Cortex of kidney (tissue), 1 donor: ENCODE data around the gene DPYD.
"Not testable (repeated sequence)": the region's sequence is repeated elsewhere in the genome, so short reads cannot be mapped to it uniquely, and the experiment has no call there.

ENCODE experiments used
- DNase-seq: peaks from one replicate; lab custom pipeline; 2025; lab: John Stamatoyannopoulos, UW

Gene DPYD

DNA sequence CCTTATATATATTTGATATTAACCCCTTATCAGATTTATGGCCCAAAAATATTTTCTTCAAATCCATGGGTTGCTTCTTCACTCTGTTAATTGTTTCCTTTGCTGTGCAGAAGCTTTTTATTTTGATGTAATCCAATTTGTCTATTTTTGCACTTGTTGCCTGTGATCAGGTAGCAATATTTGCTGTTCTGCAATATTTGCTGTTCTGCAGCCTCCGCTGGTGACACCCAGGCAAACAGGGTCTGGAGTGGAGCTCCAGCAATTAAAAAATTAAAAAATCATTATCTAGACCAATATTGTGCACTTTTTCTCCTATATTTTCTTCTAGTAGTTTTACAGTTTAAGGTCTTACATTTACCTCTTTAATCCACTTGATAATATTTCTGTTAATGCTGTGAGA, 564.5 kb downstream of the DPYD start:
- no peak for DNase-seq

DNA sequence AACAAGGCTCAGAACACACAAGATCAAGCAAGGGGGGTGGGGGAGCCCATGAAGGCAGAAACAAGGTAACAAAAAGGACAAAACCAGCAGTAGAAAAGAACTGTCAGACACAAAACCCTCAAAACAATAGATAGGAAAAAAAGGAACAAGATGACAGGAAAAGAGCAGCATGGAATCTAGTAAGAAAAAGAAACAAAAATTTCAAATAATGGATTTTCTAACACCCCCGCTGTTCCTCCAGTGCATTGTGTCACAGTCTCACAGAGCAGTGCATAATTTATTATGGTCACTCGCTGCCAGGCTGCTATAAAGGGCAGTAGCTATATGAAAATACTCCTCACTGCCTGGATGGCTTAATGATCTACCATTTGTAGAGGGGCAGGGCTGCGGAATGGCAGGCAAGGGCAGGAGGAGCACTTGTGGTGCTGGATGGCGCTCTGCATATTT, 567.9 kb downstream of the DPYD start:
- DNase-seq: no peak

DNA sequence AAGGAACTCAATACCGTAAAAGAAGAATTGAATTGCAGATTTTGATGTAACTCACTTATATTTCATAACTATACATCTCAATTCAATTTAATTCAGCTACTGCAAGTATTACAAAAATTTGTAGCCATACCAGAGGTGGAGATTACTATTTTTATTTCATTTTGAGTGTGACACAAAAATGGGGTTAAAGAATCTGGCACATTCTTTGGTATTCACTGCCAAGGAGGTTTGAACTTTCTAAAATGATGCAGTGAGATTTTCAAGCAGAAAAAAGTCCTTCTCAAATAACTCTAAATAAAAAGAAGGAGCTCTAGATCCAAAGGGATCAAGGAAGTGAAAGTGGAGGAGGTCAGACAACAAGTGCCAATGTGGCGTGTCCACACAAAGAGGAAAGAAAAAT, 569.0 kb downstream of the DPYD start:
- DNase-seq: no peak

DNA sequence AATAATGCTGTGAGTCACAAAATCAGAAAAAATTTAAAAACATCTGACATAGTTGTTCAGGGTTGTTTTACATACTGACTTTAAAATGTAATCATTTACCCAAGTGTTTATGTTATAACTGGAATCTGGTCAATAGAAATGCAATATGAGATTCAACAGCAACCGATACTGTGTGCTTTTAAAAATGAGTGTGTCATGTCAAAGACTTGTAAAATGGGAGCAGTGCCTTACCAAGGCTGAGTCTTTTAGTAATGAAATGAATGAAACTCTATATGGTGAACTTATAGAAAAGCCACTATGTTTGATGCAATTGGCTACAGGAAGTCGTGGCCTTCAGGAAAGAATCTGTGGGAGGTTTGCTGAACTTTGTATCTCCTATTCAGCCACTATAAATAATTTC, 570.2 kb downstream of the DPYD start:
- no peak for DNase-seq

DNA sequence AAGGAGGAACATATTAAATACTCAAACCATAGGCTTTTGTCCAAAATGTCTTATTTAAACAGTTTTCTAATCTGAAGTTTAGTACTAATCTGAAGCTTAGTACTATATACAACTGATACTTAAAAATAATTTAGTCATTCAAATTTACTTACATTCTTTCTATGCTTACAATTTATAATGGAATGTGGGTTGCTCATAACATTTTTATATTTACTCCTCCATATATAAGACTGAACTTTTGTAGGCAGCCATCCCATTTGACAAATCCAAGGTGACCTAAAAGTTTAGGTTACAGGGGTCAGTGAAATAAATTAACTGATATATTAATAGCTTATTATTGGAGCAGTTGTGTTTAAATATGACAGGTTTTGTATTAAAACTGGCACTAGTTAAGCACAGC, 570.6 kb downstream of the DPYD start:
- DNase-seq: no peak

DNA sequence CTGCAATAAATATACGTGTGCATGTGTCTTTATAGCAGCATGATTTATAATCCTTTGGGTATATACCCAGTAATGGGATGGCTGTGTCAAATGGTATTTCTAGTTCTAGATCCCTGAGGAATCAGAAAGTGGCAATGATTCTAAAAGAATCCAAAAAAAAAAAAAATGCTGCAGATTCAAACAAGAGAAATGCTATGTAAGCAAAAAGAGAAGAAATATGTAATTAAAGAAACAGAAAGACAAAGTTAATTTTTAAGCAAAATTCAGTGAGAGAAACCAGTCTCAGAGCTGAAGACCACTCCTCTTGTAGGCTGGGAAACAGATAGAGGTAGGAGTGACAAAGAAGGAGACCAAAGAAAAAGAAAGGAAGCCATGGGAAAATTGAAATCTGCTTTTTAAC, 571.0 kb downstream of the DPYD start:
- not testable (repeated sequence) for DNase-seq

DNA sequence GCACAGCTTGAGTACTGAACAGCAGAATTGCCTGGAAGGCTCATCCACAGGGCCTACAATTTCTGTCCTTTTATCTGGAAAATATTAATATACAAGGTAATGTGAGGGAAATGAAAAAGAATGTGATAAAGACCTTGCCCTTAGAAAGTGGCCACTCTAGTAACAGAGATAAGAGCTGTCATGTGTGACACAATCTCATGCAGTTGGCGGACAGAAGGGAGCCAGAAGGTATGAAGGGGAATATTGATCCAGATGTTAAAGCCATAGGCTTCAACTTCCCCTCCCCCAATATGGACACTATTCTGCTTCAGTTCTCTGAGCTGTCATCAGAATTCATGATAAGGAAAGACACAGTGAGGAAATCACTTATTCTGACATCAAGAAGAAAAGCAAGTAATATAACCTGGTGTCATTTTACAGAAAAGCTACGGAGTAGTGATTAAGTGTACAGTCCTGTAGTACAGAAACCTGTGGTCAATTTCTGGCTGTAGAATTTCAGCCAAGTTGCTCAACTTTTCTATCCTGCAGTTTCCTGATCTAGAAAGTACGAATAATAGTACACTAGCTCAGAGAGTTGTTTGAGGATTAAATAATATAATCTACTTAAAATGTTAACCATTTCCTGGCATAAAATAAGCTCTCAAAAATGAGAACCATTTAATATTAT, 572.1 kb downstream of the DPYD start:
- DNase-seq: no peak

DNA sequence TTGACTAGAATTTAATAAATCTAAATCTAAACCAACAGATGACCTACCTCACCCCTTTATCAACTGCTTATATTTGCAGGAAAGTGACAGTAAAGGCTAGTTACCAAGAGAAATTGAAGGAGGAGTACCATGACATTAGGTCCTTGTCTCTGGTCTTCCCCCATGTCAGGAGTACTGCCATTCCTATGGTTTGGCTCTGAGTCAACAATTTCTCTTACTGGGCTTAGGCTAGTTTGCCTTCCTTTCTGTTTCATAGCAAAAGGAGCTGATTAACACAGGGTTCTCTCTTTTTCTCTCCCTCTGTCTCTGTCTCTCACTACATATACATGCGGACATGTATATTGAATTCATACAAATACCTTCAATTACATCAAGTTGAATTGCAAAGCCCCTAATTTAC, 579.9 kb downstream of the DPYD start:
- no peak for DNase-seq

DNA sequence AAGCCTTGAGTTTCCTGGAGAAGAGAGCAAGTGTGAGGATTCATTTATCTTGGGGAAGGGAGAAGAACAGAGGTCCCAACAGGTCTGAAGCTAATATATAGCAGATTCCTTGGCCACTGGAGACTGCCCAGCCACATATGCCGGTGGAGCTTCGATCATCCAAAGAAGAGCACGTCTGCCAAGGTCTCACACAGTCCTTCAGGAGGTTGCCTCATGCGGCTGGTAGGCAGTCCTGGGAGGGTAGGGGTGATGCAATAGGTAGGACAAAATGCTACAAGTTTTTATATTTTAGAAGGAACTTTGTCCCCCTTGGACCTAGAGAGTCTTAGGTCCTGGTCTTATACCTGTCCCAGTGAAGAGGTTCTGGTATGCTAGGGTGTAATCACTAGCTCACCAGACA, 582.5 kb downstream of the DPYD start:
- no peak for DNase-seq

DNA sequence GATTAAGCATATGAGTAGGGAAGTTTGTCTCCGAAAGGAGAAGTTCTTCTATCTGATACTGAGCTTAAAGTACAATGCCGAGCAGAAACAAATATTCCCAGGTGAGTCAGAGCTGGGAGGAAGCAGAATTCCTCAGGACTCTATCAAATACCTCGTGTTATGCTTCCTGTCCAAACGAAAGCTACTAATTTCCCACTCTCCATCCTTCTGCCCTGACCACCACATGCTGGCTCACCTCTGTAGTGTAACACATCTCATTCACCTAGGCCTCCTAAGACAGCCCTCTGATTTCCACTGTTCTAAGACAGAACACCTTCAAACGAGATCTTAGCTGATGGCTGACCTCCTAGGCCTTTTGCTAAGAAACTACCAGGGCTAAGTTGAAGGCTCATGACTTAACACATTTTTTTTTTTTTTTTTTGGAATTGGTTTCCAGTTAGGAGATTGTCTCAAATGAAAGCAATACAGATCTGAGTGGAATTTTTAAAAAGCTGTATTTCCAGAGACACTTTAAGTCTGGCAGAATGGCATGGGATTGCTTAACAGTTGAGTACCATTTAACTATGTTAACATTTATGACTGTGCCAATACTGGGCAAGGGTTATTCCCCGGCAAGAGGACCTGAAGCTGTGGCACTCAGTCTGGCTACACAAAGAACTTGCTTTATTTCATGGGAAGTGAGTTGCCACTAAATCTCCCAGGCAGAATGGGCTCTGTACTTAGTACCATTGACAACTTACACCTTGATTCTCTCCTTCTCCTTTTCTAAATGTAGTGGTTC, 583.4 kb downstream of the DPYD start:
- no peak for DNase-seq

DNA sequence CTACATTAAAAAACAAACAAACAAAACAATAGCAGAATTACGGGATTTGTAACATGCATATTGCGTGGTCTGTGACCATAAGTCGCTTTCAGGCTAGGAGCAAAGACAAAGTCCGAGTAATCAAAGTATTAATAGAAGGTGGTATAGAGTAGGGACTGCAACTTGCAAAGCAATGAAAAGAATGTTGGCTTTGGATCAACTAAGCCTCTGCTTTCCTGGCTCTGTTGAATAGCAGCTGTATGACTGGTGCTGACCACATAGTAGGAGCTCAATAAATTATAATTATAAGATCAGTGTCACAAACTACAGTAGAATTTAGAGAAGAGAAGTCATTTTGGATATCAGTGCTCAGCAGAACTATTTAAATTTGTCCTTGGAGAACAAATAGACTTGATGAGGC, 586.4 kb downstream of the DPYD start:
- DNase-seq: no peak

DNA sequence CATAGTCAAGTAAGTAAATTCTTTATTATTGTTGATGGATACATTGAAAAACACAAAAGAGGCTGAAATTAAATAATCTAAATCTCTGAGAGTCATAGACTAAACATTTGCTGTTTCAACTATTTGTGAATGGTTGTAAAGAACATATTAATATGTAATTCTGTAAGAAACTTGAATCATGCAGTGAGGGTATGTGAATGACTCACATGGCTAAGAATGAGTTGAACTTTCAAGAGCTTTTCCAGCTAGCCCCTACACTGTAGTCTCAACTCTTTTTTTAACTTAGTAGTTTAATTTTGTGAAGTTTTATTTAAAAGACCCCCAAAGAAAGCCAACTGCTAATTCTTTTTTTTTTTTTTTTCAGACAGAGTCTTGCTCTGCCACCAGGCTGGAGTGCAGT, 588.1 kb downstream of the DPYD start:
- DNase-seq: no peak

DNA sequence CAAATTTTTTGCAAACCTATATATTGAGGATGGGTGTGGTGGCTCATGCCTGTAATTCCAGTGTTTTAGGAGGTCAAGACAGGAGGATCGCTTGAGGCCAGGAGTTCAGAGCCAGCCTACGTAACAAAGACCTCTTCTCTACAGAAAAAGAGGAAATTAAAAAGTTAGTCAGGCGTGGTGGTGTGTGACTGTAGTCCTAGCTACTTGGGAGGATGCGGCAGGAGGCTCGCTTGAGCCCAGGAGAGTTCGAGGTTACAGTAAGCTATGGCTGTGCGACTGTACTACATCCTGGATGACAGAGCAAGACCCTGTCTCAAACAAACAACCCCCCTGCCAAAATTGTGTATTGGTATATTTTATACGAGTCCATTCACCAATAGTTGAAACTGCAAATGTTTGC, 589.7 kb downstream of the DPYD start:
- no peak for DNase-seq

DNA sequence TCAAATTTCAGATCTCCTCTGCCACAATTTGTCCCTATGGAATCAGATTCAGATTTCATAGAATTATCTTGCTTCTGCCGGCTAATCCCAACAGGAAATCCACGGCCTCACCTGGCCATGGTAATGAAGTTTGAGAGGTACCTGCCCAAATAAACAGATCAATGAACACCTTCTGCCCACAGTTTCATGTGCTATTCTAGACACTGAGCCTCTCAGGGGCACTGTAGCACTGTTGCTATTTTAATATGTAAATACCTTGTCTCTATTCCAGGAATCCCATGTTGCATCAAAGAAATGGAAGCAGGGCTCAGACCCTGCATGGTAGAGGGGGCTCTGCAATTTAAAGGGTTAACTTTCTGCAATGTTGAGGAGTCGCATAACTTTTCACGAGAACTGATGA, 606.1 kb downstream of the DPYD start:
- DNase-seq: no peak

DNA sequence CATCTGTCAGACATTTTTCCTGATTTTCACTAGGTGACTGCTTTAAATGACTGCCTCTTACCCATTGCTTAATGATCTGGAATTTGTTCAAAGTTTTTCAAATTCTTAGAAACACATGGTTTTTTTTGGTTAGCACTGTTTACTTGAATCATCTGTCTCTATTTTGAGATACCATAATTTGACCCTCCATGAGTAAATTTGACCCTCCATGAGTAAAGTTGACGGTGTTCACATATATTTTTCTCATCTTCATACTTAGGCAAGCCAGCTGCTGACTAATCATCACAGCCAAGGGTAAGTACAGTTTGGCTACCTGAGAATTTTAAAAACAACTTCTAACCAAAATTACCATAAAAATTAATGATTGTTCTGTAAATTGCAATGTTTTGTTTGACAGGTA, 612.7 kb downstream of the DPYD start:
- DNase-seq: no peak

DNA sequence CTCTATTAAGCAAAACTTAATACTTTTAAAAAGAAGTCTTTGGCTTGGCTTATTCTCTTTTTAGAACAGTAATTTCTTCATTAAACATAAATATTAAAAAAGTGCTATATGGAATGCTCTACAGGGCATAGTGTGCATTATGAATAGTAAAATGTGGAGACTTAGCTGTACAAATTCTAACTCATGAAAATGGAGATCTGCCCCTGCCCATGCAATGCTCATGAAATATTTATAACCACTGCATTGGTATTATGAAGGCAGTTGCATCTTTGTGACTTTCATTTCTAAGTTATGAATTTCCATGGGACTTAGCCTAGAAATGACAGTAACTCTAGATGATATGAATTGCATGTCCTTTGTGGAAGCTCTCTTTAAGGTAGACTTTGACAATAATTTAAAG, 613.3 kb downstream of the DPYD start:
- no peak for DNase-seq

DNA sequence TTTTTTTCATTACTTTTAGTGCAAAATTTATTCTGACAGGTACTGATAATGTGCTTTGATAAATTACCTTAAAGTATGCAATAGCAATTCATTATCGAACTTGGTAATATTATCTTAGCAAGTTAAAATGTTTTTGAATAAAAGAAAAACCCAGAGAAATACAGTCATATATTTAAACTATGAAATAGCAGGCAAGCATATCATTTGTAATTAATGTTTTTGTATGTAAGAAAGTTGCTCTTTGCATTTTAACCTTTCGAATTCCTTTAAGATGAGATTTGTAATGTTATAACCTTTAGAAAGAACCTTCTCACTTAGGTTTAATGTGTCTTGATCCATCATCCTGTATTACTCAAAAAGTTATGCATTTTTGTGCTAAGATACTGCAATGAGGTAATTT, 613.7 kb downstream of the DPYD start:
- no peak for DNase-seq

DNA sequence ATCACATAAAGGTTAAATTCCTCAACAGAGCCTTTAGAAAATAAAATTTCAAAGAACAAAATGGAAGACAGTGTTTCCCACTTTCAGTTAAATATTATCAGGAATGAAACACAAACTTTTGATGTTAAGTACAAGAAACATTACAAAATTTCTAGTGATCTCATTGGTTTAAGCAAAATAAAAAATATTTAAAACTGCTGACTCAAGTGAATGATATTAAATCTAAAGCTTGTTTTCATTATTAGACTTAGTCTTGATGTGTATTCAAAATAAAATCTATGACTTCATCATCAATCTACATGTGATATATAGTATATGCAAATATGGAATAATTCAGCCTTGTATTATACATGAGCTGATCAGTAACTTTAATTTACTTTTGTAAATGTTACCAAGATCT, 614.3 kb downstream of the DPYD start:
- no peak for DNase-seq

DNA sequence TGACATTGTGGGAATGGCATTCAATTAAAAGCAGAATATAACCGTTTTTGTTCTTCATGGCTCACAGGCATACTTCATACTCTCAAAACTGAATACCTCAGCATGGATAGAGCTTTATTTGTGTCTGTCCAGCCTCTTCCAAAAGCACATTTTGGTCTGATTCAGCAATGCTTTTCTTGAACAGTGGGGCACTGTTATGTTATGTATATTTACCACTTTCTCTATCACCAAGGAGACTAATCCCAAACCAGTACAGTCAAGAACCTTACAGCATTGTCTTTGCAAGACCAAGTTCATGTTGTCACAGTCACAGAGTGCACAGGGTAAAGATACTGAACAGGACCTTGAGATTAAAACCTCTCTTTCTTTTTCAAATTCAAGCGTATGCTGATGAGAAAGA, 616.5 kb downstream of the DPYD start:
- no peak for DNase-seq

DNA sequence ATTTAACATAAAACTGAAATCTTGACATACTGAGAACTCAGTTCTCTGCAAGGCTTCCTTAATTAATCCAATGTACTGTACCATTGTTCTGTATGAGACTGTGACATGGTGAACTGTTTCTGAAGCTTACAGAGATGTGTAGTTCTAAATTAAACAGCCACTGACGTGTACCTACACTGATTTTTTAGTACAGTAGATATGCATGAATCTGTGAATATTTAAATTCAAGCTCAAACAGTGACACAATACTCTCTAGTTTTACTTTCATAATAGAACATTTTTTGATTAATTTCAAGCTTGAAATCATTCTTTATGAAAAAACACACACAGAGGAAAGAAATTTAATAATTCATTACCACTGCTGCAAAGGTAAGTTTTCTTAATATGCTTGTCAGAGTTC, 621.9 kb downstream of the DPYD start:
- no peak for DNase-seq

DNA sequence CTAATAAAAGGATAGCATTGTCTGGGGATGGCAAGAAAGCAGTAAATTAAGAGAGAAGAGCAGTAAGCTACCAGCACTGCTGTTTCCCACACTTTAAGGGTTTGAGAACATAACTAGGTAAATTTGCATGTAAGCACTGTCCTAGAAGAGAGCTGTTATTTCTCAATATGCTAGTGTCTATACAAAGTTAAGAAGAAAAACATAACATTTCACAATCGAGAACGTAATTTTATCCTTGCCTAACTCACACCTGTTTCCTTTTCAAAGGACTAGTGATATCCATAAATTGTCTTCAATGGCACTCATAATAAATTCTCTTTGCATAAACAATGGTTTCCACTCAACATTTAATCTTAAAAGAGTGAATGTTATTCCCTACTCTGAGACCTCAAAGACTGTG, 623.2 kb downstream of the DPYD start:
- DNase-seq: no peak

DNA sequence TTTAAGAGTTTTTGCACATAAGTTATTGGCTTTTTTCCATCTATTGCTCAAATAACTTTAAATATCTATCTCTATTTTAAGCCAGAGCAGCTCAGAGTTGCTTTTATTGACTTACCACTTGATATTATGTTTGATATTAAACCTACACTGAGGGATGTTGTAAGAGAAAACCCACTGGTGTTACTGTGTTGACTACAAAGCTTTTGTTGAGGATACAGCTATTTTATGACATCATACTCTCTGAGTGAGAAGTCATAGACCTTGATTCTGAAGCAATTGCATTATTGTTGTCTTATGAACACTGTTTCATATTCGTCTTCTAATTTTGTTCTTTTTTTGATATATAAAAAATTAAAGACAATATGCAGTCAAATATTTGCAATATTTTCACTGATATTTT, 638.9 kb downstream of the DPYD start:
- DNase-seq: no peak

DNA sequence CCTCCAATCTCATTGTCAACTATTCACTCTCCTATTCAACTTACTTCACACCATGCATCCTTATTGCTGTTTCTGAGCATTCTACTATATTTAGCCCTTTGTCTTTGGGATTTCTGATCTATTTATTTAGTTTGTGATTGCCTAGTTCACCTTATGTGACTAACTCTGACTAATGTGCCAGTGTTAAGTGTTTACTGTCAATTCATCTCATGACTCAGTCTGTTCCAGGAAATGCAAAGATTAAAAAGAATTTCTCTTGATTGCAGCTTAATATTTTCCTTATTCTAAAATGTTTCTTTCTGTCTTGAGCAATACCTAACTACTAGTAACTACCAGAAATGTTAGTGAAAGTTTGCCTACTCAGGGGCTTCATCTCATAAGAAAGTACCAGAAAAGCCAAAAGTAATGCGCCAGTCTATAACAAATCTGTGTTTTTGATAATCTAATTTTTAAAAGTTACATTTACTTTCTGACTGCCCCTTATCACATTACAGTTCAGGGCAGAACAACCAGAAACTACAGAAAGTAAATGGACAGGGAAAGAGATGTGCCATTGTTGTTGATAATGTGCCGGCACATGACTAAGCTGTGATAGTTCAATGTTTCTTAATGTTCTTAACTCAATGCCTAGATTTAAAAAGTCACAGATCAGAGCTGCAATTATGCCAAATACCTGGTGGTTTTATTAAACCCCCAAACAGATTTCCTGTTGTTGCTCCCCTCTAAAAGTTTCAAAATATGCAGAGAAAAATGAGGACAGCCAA, 642.8 kb downstream of the DPYD start:
- DNase-seq: no peak
